Measurements from ENCODE around the gene CNIH4.
"Not testable (repeated sequence)": the region's sequence is repeated elsewhere in the genome, so short reads cannot be mapped to it uniquely, and the experiment has no call there.

Gene CNIH4

GRCh38 chr1:224356685-224357625 is at the start of gene CNIH4:
Gene CNIH4, plus strand, starts transcription at chr1:224356879. Its CDS starts 46 bp downstream, at chr1:224356925.
- DNase-seq: peak; percentile 95

DNA sequence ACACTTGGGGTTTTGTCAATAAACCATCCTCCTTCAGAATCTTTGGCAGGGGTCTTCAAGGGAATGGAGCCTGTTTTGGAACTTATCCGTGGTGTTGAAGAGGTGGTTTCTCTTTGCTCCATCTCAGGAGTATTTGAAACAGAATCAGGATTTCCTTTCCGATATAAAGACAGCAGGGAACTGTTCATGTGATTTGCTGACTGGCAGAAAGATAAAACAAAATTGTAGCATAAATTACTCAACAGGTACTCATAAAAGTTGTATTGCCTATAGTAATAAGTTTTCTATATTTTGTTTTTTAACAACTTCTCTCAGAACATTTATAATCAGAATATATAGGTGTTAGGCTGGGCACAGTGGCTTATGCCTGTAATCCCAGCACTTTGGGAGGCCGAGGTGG is 48.6 kb upstream of the CNIH4 start:
- no peak for DNase-seq

DNA sequence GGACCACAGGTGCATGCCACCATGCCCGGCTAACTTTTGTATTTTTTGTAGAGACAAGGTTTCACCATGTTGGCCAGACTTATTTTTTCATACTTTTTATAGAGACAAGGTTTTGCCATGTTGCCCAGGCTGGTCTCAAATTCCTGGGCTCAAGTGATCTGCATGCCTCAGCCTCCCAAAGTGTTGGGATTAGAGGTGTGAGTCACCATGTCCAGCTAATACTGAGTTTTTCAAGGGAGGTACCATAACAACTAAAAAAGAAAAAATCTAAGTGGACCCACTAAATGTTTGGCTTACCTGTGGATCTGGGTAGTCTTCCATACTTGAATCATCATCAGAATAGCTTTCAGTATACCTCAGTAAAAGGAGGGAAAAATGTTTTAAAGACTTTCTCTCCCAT is 45.2 kb upstream of the CNIH4 start:
- not testable (repeated sequence) for DNase-seq

GRCh38 chr1:224312025-224312424 is 44.7 kb upstream of the CNIH4 start:
- no peak for DNase-seq

GRCh38 chr1:224317383-224318045 is 39.2 kb upstream of the CNIH4 start:
- no peak for DNase-seq

DNA sequence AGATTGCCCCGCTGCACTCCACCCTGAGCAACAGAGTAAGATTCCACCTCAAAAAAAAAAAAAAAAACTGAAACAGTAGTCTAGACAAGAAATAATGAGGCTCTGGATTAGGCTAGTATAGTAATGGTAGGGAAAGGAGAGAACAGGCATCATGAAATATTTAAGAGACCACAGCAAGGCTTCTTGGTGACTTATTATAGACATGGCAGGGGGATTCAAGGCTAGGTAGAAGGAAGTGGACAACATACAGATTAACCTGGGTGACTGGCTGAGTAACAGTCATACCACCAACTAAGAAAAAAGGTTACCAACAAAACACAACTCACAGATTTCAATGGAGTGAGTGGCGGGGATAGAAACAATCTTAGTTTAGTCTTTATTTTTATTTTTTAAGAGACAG is 35.0 kb upstream of the CNIH4 start:
- no peak for DNase-seq

DNA sequence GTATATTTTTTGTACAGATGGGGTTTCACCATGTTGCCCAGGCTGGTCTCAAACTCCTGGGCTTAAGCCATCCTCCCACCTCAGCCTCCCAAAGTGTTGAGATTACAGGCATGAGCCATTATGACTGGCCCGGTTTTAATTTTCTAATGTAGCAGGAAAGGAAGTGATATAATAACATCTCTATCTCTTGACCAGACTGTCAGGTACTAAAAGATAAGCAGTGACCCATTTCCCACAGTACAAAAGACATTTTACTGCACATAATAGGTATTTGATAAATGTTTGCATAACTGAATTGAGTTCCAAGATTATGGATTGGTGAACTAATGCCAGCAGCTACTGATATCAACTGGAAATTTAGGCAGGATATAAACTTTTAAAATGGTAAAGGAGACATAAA is 30.7 kb upstream of the CNIH4 start:
- DNase-seq: no peak

GRCh38 chr1:224328644-224329043 is 28.0 kb upstream of the CNIH4 start:
- DNase-seq: no peak

DNA sequence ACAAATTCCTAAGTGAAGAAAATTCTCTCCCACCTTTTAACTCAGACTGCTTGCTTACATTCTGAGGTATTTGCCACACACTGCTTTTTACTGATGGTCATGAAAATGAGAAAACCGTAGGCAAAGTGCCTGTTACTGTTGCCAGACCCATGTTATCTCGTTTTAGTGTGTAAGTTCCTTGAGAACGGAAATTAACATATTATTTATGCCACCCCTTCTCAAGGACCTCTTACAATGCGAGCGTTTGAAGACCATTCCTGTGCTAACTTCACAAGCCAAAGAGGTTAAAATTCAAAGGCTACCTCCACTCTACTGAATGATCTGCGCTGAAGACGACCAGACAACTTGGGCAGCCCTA is 27.2 kb upstream of the CNIH4 start:
- DNase-seq: no peak

DNA sequence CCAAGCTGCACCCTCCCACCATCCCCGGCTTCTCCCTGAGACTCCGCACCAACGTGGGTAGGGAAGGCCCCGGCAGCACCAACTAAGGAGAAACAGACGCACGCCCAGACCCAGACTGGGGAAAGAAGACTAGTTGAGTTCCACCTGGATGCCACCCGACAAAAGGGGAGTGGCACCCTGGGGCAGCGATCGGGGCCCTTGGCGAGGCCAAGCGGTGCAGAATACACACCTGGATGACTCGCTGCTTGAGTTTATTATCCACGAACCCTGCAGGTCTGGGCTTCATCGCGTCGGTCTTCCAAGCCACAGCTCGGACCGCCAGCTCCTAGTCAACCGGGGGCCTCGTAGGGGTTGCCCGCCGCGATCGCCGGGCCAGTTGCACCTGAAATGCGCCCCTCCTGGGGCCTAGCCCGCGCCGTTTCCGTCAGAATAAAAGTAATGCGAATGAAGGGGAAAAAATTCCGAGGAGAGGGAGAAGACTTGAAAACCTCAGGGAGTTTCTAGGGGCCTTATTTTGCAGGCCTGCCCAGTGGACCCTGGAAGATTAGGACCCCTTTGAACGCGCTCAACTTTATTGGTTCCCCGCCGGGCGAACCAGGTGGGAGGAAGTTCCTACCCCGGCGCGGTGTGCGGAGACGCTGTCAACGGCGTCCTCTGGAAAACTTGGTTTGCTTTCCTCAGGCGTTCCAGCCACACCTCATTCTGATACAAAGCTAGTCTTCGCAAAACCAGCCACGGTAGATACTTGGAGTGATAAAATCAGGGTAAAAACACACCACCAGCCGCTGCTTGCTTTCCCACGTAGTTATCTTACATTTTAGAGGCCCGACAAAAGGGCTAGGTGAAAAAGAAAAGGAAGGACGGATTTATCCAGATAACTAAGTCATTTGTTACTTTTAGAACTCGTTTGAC is 26.6 kb upstream of the CNIH4 start, which contains the start of gene NVL:
Gene NVL, minus strand, starts transcription at position 331 of the 912 bp plus-strand sequence. Its CDS starts 45 bp downstream, at position 286.
- peak; percentile 83 for DNase-seq

GRCh38 chr1:224331326-224331725 is 25.4 kb upstream of the CNIH4 start:
- DNase-seq: no peak

- DNase-seq: no peak
Measured at GRCh38 chr1:224331824-224332223, 24.9 kb upstream of the CNIH4 start.

DNA sequence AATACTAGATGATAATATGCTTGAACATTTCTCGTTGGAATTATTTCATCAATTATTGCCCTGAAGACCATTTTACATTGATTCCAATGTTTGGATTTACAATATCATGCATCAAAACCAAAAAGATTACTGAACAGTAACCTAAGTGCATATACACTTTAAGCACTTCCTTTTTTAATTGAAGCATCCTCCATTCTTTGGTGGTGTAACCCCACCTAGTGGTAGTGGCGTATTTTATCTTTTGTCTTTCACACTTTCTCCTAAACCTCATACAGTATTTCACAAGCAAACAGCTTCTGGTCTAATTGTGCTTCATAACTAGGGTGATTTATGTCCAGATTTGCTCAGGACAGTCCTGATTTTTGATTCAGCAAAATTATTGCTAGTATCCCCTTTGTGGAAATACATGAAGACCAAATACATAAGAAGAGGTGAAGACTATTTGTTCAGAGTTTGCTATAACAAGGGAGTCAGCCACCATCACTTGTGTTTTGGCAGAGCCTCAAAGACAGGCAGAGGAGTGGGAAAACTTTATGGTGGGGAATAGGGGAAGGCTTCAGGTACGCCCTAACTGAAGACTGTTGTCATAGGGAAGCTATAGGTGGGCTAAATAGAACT is 23.3 kb upstream of the CNIH4 start:
- DNase-seq: peak; percentile 75

- DNase-seq: no peak
Measured at GRCh38 chr1:224333939-224334786, 22.5 kb upstream of the CNIH4 start.

DNA sequence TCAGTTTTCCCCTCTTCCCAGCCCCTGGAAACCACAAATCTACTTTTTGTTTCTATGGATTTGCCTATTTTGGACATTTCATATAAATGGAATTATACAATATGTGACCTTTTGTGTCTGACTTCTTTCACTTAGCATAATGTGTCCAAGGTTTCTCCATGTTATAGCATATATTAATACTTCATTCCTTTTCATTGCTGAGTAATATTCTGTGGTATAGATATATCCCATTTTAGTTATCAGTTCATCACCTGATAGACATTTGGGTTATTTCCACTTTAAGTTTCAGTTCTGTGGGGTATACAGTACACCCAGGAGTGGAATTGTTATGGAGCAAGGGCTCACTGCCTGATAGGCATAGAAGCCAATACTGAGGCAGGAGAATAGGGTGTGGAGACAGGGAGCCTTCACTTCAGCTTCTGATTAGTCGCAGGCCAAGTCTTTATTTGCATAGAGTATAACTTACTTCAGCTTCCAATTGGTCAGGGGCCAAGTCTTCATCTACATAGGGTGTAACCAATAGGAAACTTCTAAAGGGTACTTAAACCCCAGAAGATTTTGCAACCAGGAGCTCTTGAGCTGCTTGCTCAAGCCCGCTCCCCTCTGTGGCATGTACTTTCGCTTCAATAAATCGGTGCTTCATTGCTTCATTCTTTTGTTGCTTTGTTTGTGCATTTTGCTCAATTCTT is 18.4 kb upstream of the CNIH4 start:
- DNase-seq: no peak

DNA sequence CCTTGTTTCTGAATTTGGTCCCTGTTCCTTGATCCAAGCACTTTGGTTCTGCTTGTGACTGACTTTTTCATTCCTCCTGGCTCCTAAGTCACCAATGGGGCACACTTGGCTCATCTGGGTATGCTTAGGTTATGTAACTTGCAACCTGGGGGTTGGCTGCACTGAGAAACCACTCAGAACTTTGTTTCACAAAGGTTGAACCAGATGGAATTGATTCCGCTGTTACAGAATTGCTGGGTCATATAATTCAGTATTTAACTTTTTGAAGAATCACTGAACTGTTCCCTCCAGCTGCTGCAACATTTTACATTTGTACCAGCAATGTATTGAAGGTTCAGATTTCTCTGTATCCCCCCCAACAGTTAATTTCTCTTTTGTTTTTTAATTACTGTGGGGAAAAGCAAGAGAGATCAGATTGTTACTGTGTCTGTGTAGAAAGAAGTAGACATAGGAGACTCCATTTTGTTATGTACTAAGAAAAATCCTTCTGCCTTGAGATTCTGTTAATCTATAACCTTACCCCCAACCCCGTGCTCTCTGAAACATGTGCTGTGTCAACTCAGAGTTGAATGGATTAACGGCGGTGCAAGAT is 17.1 kb upstream of the CNIH4 start:
- DNase-seq: no peak

DNA sequence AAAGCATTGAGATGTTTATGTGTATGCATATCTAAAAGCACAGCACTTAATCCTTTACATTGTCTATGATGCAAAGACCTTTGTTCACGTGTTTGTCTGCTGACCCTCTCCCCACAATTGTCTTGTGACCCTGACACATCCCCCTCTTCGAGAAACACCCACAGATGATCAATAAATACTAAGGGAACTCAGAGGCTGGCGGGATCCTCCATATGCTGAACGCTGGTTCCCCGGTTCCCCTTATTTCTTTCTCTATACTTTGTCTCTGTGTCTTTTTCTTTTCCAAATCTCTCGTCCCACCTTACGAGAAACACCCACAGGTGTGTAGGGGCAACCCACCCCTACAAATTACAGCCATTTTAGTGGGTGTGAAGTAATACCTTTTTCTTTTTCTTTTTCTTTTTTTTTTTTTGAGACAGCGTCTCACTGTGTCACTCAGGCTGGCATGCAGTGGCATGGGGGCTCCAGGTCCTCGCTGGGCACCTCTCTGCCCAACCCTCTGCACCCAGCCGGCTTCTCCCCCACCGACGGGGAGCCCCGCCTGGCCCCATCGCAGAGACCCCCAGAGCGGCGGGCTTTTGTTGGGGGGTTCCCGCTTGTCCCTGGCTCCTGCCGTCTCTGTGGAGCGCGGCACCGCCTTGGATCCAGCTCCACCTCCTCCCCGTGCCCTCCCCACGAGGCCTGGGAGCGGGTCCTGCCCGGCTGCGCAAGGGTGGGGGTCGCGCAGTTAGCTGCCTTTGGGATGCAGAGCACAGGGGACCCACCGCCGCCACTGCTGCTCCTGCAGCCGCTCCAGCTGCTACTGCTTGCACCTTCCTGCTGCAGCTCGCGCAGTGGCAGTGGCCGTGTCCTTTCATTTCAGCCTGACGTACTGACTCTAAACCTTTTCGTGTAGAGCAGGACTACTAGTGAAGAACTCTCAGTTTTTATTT is 16.0 kb upstream of the CNIH4 start:
- peak; percentile 37 for DNase-seq

DNA sequence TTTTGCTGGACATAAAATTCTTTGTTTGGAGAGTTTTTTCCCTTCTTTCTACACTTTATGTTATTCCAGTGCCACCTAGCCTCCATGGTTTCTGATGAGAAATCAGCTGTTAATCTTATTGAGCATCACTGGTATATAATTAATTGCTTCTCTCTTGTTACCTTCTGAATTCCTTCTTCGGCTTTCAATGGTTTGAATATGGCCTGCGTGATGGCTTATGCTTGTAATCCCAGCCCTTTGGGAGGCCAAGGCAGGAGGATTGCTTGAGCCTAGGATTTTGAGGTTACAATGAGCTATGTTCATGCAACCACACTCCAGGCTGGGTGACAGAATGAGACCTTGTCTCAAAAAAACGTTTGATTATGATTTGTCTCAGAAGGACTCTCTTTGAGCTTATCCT is 13.0 kb upstream of the CNIH4 start:
- DNase-seq: no peak

GRCh38 chr1:224348137-224348536 is 8.5 kb upstream of the CNIH4 start:
- no peak for DNase-seq

Measured in CD4-positive, alpha-beta T cell treated with Interleukin-10 for 1 hour (primary cell).